DND-41 (cell line): ENCODE results near the gene WWC1.

ENCODE experiments used
- CTCF ChIP-seq: IDR thresholded peaks from 2 replicates; pipeline ENCODE4 v1.5.1; 2012; ENCODE audit warnings: borderline replicate concordance, low read length, moderate library complexity, mild to moderate bottlenecking; ENCODE audit not compliant: poor library complexity, severe bottlenecking; ENCODE audit errors: extremely low read depth
- EZH2 ChIP-seq: IDR thresholded peaks from 3 replicates; pipeline ENCODE4 v1.6.1; 2012; ENCODE audit warnings: borderline replicate concordance, low read depth, mild to moderate bottlenecking, moderate library complexity, low read length, inconsistent platforms; ENCODE audit not compliant: severe bottlenecking

GRCh38 chr5:168370831-168371230, 79.4 kb downstream of the WWC1 start:
- TF ChIP-seq CTCF (no peak), EZH2 (no peak)
